ENCODE data around the gene CLMN. TPM values are rescaled to one million over a fixed set of nuclear protein-coding genes. Genes with fewer than 3 reads are reported as not detected.
A peak's percentile ranks its signal among the peaks of the same experiment; 100 is the strongest.

The CLMN gene
- total and polyA plus RNA-seq, 2 of the 4 experiments (the other 2 are of a cell fraction): 0.10 to 0.18 TPM

DNA sequence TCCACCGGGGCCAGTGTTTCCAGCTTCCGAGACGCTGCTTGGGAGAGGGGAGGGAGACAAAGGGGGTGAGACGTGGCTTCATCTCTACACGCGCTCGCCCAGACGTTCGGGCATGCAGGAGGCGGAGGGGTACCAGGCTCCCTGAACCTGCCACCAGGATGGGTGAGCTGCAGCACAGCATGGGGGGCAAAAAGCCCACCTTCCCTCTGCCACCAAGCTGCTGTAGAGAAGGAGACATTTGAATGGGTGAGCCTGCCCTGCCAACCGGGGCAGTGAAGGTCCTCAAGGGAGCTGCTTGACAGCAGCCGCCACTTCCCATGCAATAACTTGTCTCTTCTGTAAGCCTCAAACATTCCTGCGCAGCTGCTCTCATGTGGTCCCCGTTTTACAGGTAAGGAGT, 83.9 kb downstream of the CLMN start:
- dilution Hi-C loops (cut with HindIII; ENCODE audit: low sequenced_read_pairs, unreplicated experiment): no loop called here
- no peak overlapping the region for H3K27ac ChIP-seq (ENCODE audit: insufficient read depth, low read length)
- H3K4me1 ChIP-seq (ENCODE audit: control insufficient read depth, insufficient read depth, low read length): no peaks in the 10 kb centered on the region
- no peak overlapping the region for H2BK20ac ChIP-seq (ENCODE audit: low read depth, low read length)
- no peak overlapping the region for H2BK15ac ChIP-seq (ENCODE audit: low read depth, low read length)
- no peaks in the 10 kb centered on the region for H3K36me3 ChIP-seq (ENCODE audit: control insufficient read depth, insufficient read depth, low read length)
- H3K4me2 ChIP-seq (ENCODE audit: low read depth, low read length): no peak overlapping the region
- no peak overlapping the region for H3K23ac ChIP-seq (ENCODE audit: low read depth, low read length)
- no peak overlapping the region for H4K8ac ChIP-seq (ENCODE audit: low read depth in 2 of 2, low read length in 2 of 2)
- H3K4ac ChIP-seq (ENCODE audit: low read depth, low read length): no peak overlapping the region
- H3K56ac ChIP-seq (ENCODE audit: extremely low read depth, insufficient read depth, low read length): no peak overlapping the region
- CTCF ChIA-PET: no interaction called here
- POLR2A ChIA-PET (ENCODE audit: unreplicated experiment): no interaction called here
- no peak overlapping the region for H2AK5ac ChIP-seq (ENCODE audit: low read depth, low read length)
- no peak overlapping the region for H3K18ac ChIP-seq (ENCODE audit: low read depth, low read length)
- H3K27me3 ChIP-seq (ENCODE audit: control insufficient read depth, insufficient read depth, low read length): no peaks in the 10 kb centered on the region; the same call in 1 of the 2 replicates
- H2BK5ac ChIP-seq (ENCODE audit: low read depth, low read length, poor library complexity, severe bottlenecking): no peak overlapping the region
- H4K5ac ChIP-seq (ENCODE audit: low read depth, low read length): no peak overlapping the region
- no peak overlapping the region for H3K14ac ChIP-seq (replicated peaks; ENCODE audit: low read depth, low read length)
- ATAC-seq (ENCODE audit: low read depth) (no peak), DNase-seq (no peak)
- H3K9ac ChIP-seq (ENCODE audit: low read depth, low read length): no peak overlapping the region
- H4K20me1 ChIP-seq (ENCODE audit: insufficient read depth, low read length): no peaks in the 10 kb centered on the region
- WGBS, 2 experiments (ENCODE audit: extremely low coverage in 2 of 2, insufficient read length in 1 of 2): 60% methylated on average over 1 of the region's 14 CpGs; no CpG with 5 or more reads in 1 of the 2 experiments
- no peak overlapping the region for H3K4me3 ChIP-seq (ENCODE audit: insufficient read depth, low read depth, low read length)
- in situ Hi-C loops (cut with MboI; ENCODE audit: low sequenced_read_pairs): no loop called here
- H3K9me3 ChIP-seq (ENCODE audit: control insufficient read depth, insufficient read depth, low read length): no peaks in the 10 kb centered on the region
- H3K9me1 ChIP-seq (ENCODE audit: insufficient read depth, low read length): no peaks in the 10 kb centered on the region
- peak overlapping the region; percentile 19 for H2AK9ac ChIP-seq (replicated peaks; ENCODE audit: low read depth, low read length, poor library complexity)
- no peak overlapping the region for H2AFZ ChIP-seq (replicated peaks; ENCODE audit: low read length, poor library complexity)
- BruUV-seq (replicated peaks): no TSS peak
- no peak overlapping the region for H4K91ac ChIP-seq (ENCODE audit: insufficient read depth, low read depth, low read length)
- H3K79me1 ChIP-seq (ENCODE audit: low read depth in 1 of 2, low read length in 2 of 2): no peaks in the 10 kb centered on the region
- H2BK120ac ChIP-seq (ENCODE audit: low read depth, low read length): no peak overlapping the region
- no peak for TF ChIP-seq POLR2A (IDR thresholded peaks at IDR 0.05; ENCODE audit: low read depth, low read length)
- TF ChIP-seq, protein P1, sequence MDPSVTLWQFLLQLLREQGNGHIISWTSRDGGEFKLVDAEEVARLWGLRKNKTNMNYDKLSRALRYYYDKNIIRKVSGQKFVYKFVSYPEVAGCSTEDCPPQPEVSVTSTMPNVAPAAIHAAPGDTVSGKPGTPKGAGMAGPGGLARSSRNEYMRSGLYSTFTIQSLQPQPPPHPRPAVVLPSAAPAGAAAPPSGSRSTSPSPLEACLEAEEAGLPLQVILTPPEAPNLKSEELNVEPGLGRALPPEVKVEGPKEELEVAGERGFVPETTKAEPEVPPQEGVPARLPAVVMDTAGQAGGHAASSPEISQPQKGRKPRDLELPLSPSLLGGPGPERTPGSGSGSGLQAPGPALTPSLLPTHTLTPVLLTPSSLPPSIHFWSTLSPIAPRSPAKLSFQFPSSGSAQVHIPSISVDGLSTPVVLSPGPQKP (IDR thresholded peaks at IDR 0.05; ENCODE audit: borderline replicate concordance, low read depth, low read length): no peak
- no peak for TF ChIP-seq SMC3 (IDR thresholded peaks at IDR 0.05; ENCODE audit: low read depth, low read length)
- TF ChIP-seq NFE2L2 (IDR thresholded peaks at IDR 0.05; ENCODE audit: low read depth, low read length): no peak
- no peak for TF ChIP-seq MAFK (IDR thresholded peaks at IDR 0.05; ENCODE audit: low read depth, low read length)
- no peak for TF ChIP-seq FOS (IDR thresholded peaks at IDR 0.05; ENCODE audit: low read depth, low read length)
- no peak for TF ChIP-seq CEBPB (IDR thresholded peaks at IDR 0.05; ENCODE audit: low read depth, low read length)
- no peak for TF ChIP-seq RFX5 (IDR thresholded peaks at IDR 0.05; ENCODE audit: low read depth, low read length)
- no peak for TF ChIP-seq MXI1 (IDR thresholded peaks at IDR 0.05; ENCODE audit: borderline replicate concordance, low read depth, low read length)
- TF ChIP-seq BHLHE40 (IDR thresholded peaks at IDR 0.05; ENCODE audit: low read depth, low read length): no peak
- no peak for TF ChIP-seq CHD1 (IDR thresholded peaks at IDR 0.05; ENCODE audit: low read depth, low read length)
- TF ChIP-seq, protein P2, sequence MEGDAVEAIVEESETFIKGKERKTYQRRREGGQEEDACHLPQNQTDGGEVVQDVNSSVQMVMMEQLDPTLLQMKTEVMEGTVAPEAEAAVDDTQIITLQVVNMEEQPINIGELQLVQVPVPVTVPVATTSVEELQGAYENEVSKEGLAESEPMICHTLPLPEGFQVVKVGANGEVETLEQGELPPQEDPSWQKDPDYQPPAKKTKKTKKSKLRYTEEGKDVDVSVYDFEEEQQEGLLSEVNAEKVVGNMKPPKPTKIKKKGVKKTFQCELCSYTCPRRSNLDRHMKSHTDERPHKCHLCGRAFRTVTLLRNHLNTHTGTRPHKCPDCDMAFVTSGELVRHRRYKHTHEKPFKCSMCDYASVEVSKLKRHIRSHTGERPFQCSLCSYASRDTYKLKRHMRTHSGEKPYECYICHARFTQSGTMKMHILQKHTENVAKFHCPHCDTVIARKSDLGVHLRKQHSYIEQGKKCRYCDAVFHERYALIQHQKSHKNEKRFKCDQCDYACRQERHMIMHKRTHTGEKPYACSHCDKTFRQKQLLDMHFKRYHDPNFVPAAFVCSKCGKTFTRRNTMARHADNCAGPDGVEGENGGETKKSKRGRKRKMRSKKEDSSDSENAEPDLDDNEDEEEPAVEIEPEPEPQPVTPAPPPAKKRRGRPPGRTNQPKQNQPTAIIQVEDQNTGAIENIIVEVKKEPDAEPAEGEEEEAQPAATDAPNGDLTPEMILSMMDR (conservative IDR thresholded peaks at IDR 0.05; ENCODE audit: low read depth, low read length): no peak
- no peak for TF ChIP-seq MAZ (IDR thresholded peaks at IDR 0.05; ENCODE audit: borderline replicate concordance, low read depth, low read length)
- TF ChIP-seq RAD21 (IDR thresholded peaks at IDR 0.05; ENCODE audit: low read length): no peak
- no peak for TF ChIP-seq RCOR1 (IDR thresholded peaks at IDR 0.05; ENCODE audit: insufficient replicate concordance, low read length)
- TF ChIP-seq, protein P3, sequence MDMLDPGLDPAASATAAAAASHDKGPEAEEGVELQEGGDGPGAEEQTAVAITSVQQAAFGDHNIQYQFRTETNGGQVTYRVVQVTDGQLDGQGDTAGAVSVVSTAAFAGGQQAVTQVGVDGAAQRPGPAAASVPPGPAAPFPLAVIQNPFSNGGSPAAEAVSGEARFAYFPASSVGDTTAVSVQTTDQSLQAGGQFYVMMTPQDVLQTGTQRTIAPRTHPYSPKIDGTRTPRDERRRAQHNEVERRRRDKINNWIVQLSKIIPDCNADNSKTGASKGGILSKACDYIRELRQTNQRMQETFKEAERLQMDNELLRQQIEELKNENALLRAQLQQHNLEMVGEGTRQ (IDR thresholded peaks at IDR 0.05; ENCODE audit: low read depth, low read length): no peak
- intact Hi-C loops (cut with micrococcal nuclease): no loop called here

Data from IMR-90 (cell line).